Measurements from ENCODE around the gene ITSN1. TPM values are rescaled to one million over a fixed set of nuclear protein-coding genes. Genes with fewer than 3 reads are reported as not detected.
A peak's percentile ranks its signal among the peaks of the same experiment; 100 is the strongest.

The ITSN1 gene
- total RNA-seq, 1 experiment from 2014 or later: 42.6 TPM

DNA sequence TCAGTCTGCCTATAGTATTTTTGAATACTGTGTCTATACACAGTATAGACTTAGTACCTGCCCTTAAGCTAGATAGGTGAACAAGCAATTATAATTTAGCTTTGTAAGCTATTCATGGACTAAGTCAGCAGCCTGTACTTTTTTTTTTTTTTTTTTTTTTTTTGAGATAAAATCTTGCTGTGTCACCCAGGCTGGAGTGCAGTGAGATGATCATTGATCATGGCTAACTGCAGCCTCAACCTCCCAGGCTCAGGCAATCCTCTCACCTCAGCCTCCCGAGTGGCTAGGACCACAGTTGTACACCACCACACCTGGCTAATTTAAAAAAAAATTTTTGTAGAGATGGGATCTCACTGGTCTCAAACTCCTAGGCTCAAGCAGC is 17.3 kb downstream of the ITSN1 start:
- no peaks in the 10 kb centered on the region for H3K9me3 Mint-ChIP-seq (ENCODE audit: unreplicated experiment)
- H3K4me1 Mint-ChIP-seq (ENCODE audit: insufficient read depth, unreplicated experiment): peaks cover 27% of the 10 kb centered on the region
- POLR2A ChIA-PET: interaction anchor here (0.6 to 1.0 kb wide), 4 partner anchors 24 to 397 kb away, joined by 3 to 4 read pairs (median 3); no protein-coding TSS in a partner anchor

DNA sequence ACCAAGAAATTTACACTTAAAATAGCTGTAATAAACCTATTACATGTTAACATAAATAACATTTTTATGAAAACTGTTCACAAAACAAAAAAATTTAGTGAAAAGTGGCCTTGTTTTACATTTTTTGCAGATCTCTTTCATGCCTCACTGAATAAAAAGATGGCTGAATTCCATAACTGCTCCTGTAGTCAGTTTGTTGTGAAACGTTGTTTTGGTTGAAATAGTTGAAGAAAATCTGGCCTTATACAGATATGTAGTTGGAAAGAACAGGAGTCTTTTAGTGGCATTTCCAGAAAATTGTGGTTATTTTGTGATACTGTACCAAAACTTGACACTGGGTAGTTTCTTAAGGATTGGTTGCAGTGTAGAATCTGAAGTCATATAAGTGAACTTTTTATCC is 18.1 kb downstream of the ITSN1 start:
- intact Hi-C loops (cut with micrococcal nuclease): no loop called here
- Mint-ChIP-seq H3K4me3 (ENCODE audit: unreplicated experiment) (no peak overlapping the region), H3K9me3 (ENCODE audit: unreplicated experiment) (no peaks in the 10 kb centered on the region), H3K4me1 (ENCODE audit: insufficient read depth, unreplicated experiment) (peaks cover 27% of the 10 kb centered on the region), H3K27me3 (ENCODE audit: insufficient read depth, unreplicated experiment) (no peaks in the 10 kb centered on the region), H3K27ac (ENCODE audit: low read depth, unreplicated experiment) (no peak overlapping the region), H3K36me3 (ENCODE audit: insufficient read depth, unreplicated experiment) (no peaks in the 10 kb centered on the region)
- BruUV-seq (replicated peaks): no TSS peak
- DNase-seq (ENCODE audit: unreplicated experiment): no peak
- ChIA-PET POLR2A (interaction anchor here (0.8 to 1.1 kb wide), 3 partner anchors 18 to 398 kb away, joined by 3 to 4 read pairs (median 3); partner anchors contain the start of gene ITSN1), CTCF (no interaction called here)
- TF ChIP-seq, protein P1, sequence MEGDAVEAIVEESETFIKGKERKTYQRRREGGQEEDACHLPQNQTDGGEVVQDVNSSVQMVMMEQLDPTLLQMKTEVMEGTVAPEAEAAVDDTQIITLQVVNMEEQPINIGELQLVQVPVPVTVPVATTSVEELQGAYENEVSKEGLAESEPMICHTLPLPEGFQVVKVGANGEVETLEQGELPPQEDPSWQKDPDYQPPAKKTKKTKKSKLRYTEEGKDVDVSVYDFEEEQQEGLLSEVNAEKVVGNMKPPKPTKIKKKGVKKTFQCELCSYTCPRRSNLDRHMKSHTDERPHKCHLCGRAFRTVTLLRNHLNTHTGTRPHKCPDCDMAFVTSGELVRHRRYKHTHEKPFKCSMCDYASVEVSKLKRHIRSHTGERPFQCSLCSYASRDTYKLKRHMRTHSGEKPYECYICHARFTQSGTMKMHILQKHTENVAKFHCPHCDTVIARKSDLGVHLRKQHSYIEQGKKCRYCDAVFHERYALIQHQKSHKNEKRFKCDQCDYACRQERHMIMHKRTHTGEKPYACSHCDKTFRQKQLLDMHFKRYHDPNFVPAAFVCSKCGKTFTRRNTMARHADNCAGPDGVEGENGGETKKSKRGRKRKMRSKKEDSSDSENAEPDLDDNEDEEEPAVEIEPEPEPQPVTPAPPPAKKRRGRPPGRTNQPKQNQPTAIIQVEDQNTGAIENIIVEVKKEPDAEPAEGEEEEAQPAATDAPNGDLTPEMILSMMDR (IDR thresholded peaks at IDR 0.05; ENCODE audit: unreplicated experiment): no peak

More for the DNA sequence above, 17.3 kb downstream of the ITSN1 start:
- BruUV-seq (replicated peaks): no TSS peak
- no peak overlapping the region for H3K4me3 Mint-ChIP-seq (ENCODE audit: unreplicated experiment)
- no peak for DNase-seq (ENCODE audit: unreplicated experiment)
- TF ChIP-seq, protein P1 (IDR thresholded peaks at IDR 0.05; ENCODE audit: unreplicated experiment): no peak
- CTCF ChIA-PET: interaction anchor here (0.6 kb wide), 1 partner anchor 1485 kb away, joined by 3 read pairs; no protein-coding TSS in a partner anchor
- H3K27ac Mint-ChIP-seq (ENCODE audit: low read depth, unreplicated experiment): no peak overlapping the region
- no peaks in the 10 kb centered on the region for H3K36me3 Mint-ChIP-seq (ENCODE audit: insufficient read depth, unreplicated experiment)
- intact Hi-C loops (cut with micrococcal nuclease): loop anchor here (5.0 kb wide), 1 partner anchor 143 kb away; no protein-coding TSS in a partner anchor
- no peaks in the 10 kb centered on the region for H3K27me3 Mint-ChIP-seq (ENCODE audit: insufficient read depth, unreplicated experiment)

DNA sequence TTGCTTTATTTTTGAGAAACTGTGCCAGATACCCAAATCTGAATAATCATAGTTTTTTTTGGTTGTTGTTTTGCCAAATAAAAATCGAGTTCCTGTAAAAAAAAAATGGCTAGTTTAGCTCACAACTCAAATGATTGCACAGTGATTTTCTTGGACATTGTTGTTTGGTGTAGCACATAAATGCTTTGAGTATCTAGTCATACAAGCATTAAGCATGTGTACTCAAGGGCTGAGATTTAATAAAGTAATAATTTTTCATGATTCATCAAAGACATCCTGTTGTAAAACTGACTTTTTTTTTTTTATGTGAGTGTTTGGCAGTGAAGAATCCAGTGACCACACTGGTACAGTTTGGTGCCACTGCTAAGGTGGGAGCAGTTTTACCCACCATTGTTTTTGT is 18.8 kb downstream of the ITSN1 start:
- TF ChIP-seq, protein P1 (IDR thresholded peaks at IDR 0.05; ENCODE audit: unreplicated experiment): no peak
- DNase-seq (ENCODE audit: unreplicated experiment): no peak
- H3K4me1 Mint-ChIP-seq (ENCODE audit: insufficient read depth, unreplicated experiment): peaks cover 20% of the 10 kb centered on the region
- ChIA-PET POLR2A (interaction anchor here (0.6 to 2.0 kb wide), 5 partner anchors 17 to 140 kb away, joined by 3 to 4 read pairs (median 4); partner anchors contain the start of gene ITSN1), CTCF (interaction anchor here (0.7 kb wide), 1 partner anchor 98 kb away, joined by 3 read pairs; no protein-coding TSS in a partner anchor)
- no peak overlapping the region for H3K4me3 Mint-ChIP-seq (ENCODE audit: unreplicated experiment)
- no peaks in the 10 kb centered on the region for H3K36me3 Mint-ChIP-seq (ENCODE audit: insufficient read depth, unreplicated experiment)
- intact Hi-C loops (cut with micrococcal nuclease): no loop called here
- H3K27me3 Mint-ChIP-seq (ENCODE audit: insufficient read depth, unreplicated experiment): no peaks in the 10 kb centered on the region
- no peaks in the 10 kb centered on the region for H3K9me3 Mint-ChIP-seq (ENCODE audit: unreplicated experiment)
- no TSS peak for BruUV-seq (replicated peaks)
- H3K27ac Mint-ChIP-seq (ENCODE audit: low read depth, unreplicated experiment): peak overlapping the region; percentile 42

DNA sequence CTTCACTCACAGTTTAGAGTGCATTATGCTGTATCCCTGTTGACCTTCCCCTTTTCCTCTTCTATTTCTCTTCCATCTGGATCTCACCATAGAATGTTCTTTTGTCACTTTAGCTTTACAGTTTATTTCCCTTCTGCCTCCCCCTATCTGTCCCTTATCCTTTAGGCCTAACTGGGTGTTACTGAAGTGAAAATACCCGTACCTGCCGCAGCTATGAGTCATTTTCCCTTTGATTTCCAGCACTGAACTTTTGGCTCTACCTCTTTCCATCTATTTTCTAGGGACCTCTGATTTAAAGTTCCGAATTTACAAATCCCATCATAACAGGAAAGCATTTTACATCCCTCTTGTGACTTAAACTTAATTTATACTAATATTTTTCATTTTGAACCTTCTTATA is 19.7 kb downstream of the ITSN1 start:
- Mint-ChIP-seq H3K4me1 (ENCODE audit: insufficient read depth, unreplicated experiment) (peaks cover 17% of the 10 kb centered on the region), H3K36me3 (ENCODE audit: insufficient read depth, unreplicated experiment) (no peaks in the 10 kb centered on the region), H3K27me3 (ENCODE audit: insufficient read depth, unreplicated experiment) (no peaks in the 10 kb centered on the region), H3K27ac (ENCODE audit: low read depth, unreplicated experiment) (peak overlapping the region; percentile 43), H3K4me3 (ENCODE audit: unreplicated experiment) (no peak overlapping the region), H3K9me3 (ENCODE audit: unreplicated experiment) (no peaks in the 10 kb centered on the region)
- no TSS peak for BruUV-seq (replicated peaks)
- intact Hi-C loops (cut with micrococcal nuclease): no loop called here
- no peak for DNase-seq (ENCODE audit: unreplicated experiment)
- ChIA-PET CTCF (interaction anchor here (0.5 to 0.7 kb wide), 2 partner anchors 97 to 431 kb away, joined by 3 to 4 read pairs; no protein-coding TSS in a partner anchor), POLR2A (interaction anchor here (1.2 to 2.0 kb wide), 4 partner anchors 16 to 139 kb away, joined by 4 read pairs; no protein-coding TSS in a partner anchor)
- TF ChIP-seq, protein P1 (IDR thresholded peaks at IDR 0.05; ENCODE audit: unreplicated experiment): no peak

Measured in MCF 10A (cell line).